Endothelial cell of hepatic sinusoid (primary cell): ENCODE data around the gene ANKRD65.
"Not testable (repeated sequence)": the region's sequence is repeated elsewhere in the genome, so short reads cannot be mapped to it uniquely, and the experiment has no call there.

ENCODE experiments used
- in situ Hi-C: cut with HindIII; loops from 2 replicates; pipeline ENCODE4 v1.10.0; 2017; ENCODE audit warnings: low sequenced_read_pairs

Gene ANKRD65

GRCh38 chr1:1418464-1419362, 2.4 kb downstream of the ANKRD65 start:
- in situ Hi-C loops: no loop called here

- in situ Hi-C loops: not testable (repeated sequence)
Measured at GRCh38 chr1:1417825-1418463, 3.1 kb downstream of the ANKRD65 start.

GRCh38 chr1:1417396-1417795, 3.7 kb downstream of the ANKRD65 start:
- in situ Hi-C loops: not testable (repeated sequence)

GRCh38 chr1:1415751-1416150, 5.3 kb downstream of the ANKRD65 start:
- in situ Hi-C loops: no loop called here

GRCh38 chr1:1412311-1412902, 8.7 kb downstream of the ANKRD65 start:
- in situ Hi-C loops: not testable (repeated sequence)

- in situ Hi-C loops: no loop called here
Measured at GRCh38 chr1:1411626-1412025, 9.4 kb downstream of the ANKRD65 start.

DNA sequence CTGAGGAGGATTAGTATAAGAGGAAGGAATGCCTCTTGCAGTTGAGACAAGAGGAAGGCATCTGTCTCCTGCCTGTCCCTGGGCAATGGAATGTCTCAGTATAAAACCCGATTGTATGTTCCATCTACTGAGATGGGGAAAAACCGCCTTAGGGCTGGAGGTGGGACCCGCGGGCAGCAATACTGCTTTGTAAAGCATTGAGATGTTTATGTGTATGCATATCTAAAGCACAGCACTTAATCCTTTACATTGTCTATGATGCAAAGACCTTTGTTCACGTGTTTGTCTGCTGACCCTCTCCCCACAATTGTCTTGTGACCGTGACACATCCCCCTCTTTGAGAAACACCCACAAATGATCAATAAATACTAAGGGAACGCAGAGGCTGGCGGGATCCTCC, 10.8 kb downstream of the ANKRD65 start:
- in situ Hi-C loops: not testable (repeated sequence)

DNA sequence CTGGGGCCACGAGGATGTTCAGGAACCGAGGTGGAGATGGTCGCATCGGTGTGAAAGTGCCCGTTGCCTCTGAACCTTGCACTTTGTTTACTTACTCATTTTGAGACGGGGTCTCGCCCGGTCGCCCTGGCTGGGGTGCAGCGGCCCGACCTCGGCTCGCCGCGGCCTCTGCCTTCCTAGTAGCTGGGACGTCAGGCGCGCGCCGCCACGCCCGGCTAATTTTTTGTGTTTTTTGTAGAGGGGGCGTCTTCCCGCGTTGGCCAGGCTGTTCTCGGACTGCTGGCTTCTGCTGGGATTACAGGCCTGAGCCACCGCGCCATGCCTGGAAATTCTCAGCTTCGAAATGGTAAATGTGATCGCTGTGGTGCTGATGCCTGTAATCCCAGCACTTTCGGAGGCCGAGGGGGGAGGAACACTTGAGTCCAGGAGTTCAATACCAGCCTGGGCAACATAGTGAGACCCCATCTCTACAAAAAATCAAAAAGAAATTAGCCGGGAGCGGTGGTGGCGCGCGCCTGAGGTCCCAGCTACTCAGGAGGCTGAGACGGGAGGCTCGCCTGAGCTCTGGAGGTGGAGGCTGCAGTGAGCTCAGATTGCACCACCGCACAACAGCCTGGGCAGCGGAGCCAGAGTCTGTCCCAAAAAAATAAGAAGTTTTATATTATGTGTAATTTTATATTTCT, 13.3 kb downstream of the ANKRD65 start:
- in situ Hi-C loops: no loop called here

GRCh38 chr1:1406821-1407635, 14.0 kb downstream of the ANKRD65 start, which contains the start of gene MRPL20:
TSS of gene MRPL20 (minus strand) at chr1:1407293. CDS start at chr1:1407217, 76 bp downstream.
- in situ Hi-C loops: no loop called here

DNA sequence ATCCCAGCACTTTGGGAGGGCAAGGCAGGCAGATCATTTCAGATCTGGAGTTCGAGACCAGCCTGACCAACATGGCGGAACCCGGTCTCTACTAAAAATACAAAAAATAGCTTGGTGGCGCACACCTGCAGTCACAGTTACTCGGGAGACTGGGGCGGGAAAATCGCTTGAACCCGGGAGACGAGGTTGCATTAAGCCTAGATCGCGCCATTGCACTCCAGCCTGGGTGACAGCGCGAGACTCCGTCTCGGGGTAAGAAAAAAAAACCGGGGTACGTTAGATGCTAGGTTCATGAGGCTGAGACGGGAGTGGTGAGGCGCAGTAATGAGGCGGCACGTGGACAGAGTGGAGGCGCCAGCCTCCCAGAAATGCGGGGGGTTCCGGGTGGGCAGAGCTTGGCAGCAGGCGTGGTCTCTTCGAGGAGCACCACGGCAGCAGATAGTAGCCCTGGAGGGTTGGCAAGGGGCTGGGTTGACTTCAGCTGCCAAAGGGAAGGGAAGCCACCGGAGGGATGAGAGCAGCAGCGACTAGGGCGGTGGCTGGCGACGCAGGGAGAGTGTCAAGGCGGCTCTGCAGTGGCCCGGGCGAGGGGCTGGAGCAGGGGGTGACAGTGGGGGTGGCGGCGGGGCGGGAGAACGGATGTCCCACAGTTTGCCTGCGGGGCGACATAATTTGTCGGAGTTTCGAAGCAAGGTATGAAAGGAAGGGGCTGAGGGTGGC, 14.8 kb downstream of the ANKRD65 start:
- in situ Hi-C loops: no loop called here

- in situ Hi-C loops: no loop called here
Measured at GRCh38 chr1:1403653-1404052, 17.4 kb downstream of the ANKRD65 start.

DNA sequence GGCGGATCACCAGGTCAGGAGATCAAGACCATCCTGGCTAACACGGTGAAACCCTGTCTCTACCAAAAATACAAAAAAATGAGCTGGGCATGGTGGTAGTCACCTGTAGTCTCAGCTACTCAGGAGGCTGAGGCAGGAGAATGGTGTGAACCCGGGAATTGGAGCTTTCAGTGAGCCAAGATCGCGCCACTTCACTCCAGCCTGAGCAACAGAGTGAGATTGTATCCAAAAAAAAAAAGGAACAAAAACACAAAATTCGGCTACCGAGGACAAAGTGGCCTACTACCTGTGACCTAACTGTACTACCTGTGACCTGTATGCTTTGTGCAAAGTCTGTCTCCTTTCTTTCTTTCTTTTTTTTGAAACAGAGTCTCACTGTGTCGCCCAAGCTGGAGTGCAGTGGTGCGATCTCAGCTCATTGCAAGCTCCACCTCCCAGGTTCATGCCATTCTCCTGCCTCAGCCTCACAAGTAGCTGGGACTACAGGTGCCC, 18.1 kb downstream of the ANKRD65 start:
- in situ Hi-C loops: not testable (repeated sequence)

- in situ Hi-C loops: no loop called here
Measured at GRCh38 chr1:1402072-1402900, 18.8 kb downstream of the ANKRD65 start.

GRCh38 chr1:1401457-1402010, 19.5 kb downstream of the ANKRD65 start:
- in situ Hi-C loops: no loop called here

DNA sequence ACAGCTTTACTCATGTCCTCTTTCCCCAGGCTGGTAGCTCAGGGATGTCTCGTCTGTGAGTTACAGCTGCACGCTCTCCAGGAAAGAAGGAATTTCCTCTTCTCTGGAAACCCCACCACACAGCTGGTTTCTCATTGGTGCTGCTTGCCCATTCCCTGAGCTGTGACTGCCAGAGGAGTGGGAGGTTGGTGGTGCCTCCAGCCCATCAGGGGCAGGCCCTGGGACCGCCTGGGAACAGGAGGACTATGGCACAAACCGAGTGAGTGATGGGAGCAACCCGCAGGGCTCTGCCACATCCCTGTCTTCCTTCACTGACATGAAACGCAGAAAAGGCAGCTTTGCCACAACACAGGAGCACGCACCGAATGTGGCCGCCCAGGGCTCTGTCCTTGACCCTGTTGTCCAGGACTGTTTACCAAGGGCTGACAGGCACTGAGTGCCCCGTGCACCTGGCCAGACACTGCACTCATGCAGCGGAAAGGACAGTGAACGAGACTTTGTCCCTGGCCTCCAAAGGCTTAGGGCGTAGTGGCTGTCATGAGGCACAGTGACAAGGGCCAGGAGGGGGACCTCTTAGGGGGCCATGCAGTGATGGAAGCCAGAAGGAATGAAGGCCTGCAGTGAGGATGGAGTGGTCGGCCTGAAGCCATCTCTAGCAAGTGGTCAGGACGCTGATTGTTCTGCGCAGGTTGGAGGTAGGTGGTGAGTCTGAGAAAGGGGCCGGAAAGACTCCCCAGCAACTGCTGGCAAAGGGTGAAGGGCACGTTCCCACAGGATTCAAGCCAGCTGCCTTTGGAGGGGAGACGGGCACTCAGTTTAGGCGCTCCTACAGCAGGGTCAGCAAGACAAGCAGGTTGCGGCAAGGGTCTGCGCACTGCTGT, 20.3 kb downstream of the ANKRD65 start:
- in situ Hi-C loops: no loop called here

- in situ Hi-C loops: no loop called here
Measured at GRCh38 chr1:1399872-1400575, 21.1 kb downstream of the ANKRD65 start.
